Calu3 (cell line): ENCODE data around the gene FBXO33. TPM values are rescaled to one million over a fixed set of nuclear protein-coding genes. Genes with fewer than 3 reads are reported as not detected.

Experiments
- BruUV-seq: library from RNA; stranded (reverse); fragments of 400-500 nt; replicated peaks from 2 replicates; lab custom pipeline; 2021; lab: Mats Ljungman, UMichigan
- CTCF ChIA-PET: fragments of 300-600 bp; sonication (Branson Sonifier 250); formaldehyde crosslinking; loops from one replicate; lab custom pipeline; 2022; ENCODE audit warnings: antibody characterized with exemption; lab: Charles Lee
- DNase-seq: peaks from one replicate; pipeline ENCODE4 v3.0.0; 2022
- H3K27ac Mint-ChIP-seq: one replicate; pipeline ENCODE4 v1.8.0; 2022; ENCODE audit warnings: mixed read lengths; ENCODE audit not compliant: unreplicated experiment
- H3K27me3 Mint-ChIP-seq: one replicate; pipeline ENCODE4 v1.8.0; 2022; ENCODE audit warnings: mixed read lengths; ENCODE audit not compliant: unreplicated experiment
- H3K36me3 Mint-ChIP-seq: one replicate; pipeline ENCODE4 v1.8.0; 2022; ENCODE audit warnings: mild to moderate bottlenecking, moderate library complexity, mixed read lengths; ENCODE audit not compliant: insufficient read depth, unreplicated experiment
- H3K4me1 Mint-ChIP-seq: one replicate; pipeline ENCODE4 v1.8.0; 2022; ENCODE audit warnings: mild to moderate bottlenecking, low read depth, mixed read lengths; ENCODE audit not compliant: unreplicated experiment
- H3K4me3 Mint-ChIP-seq: one replicate; pipeline ENCODE4 v1.8.0; 2022; ENCODE audit warnings: mild to moderate bottlenecking, low read depth, moderate library complexity, mixed read lengths; ENCODE audit not compliant: unreplicated experiment
- H3K9me3 Mint-ChIP-seq: one replicate; pipeline ENCODE4 v1.8.0; 2022; ENCODE audit warnings: low read depth, mixed read lengths; ENCODE audit not compliant: unreplicated experiment
- intact Hi-C: fragments of 100-400 bp; cut with micrococcal nuclease; formaldehyde crosslinking; loops from one replicate; pipeline ENCODE4 v1.10.0; 2022; ENCODE audit not compliant: unreplicated experiment
- total RNA-seq: library from RNA; stranded (reverse); gene quantifications from 2 replicates; pipeline ENCODE4 v1.2.3, GENCODE V29; 2022
- TF ChIP-seq, protein P1 (sequence below): fragments of 200-600 bp; IDR thresholded peaks from one replicate; pipeline ENCODE4 v1.8.0; 2022; ENCODE audit warnings: antibody characterized with exemption; ENCODE audit not compliant: unreplicated experiment

The FBXO33 gene
- total RNA-seq, 1 experiment from 2014 or later, result 8.6 TPM

DNA sequence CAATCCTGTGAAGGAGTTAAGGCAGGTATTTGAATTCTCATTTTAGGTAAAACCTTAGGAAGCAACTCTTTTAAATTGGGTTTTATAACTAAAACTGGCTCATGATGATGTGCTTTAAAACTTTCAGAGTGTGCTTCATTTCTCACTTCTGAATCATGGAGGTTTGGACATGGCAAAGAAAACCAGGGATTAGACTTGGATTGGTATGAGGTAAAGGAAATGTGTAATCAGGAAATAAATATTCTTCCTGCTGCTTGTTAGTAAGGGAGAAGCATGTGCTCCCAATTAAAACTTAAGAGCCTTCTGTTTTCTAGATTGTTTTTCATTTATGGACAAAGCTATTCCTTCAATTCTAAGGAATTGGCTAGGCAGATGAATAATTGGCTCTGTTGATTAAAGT lies 57.4 kb downstream of the FBXO33 start:
- TF ChIP-seq, protein P1, sequence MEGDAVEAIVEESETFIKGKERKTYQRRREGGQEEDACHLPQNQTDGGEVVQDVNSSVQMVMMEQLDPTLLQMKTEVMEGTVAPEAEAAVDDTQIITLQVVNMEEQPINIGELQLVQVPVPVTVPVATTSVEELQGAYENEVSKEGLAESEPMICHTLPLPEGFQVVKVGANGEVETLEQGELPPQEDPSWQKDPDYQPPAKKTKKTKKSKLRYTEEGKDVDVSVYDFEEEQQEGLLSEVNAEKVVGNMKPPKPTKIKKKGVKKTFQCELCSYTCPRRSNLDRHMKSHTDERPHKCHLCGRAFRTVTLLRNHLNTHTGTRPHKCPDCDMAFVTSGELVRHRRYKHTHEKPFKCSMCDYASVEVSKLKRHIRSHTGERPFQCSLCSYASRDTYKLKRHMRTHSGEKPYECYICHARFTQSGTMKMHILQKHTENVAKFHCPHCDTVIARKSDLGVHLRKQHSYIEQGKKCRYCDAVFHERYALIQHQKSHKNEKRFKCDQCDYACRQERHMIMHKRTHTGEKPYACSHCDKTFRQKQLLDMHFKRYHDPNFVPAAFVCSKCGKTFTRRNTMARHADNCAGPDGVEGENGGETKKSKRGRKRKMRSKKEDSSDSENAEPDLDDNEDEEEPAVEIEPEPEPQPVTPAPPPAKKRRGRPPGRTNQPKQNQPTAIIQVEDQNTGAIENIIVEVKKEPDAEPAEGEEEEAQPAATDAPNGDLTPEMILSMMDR, result no peak
- no TSS peak for BruUV-seq
- Mint-ChIP-seq H3K4me3 (no peak overlapping the region), H3K27ac (no peak overlapping the region), H3K9me3 (no peaks in the 10 kb centered on the region), H3K36me3 (no peaks in the 10 kb centered on the region), H3K27me3 (no peaks in the 10 kb centered on the region), H3K4me1 (peaks cover 10% of the 10 kb centered on the region)
- DNase-seq, result no peak
- CTCF ChIA-PET, result no interaction called here
- intact Hi-C loops, result no loop called here

DNA sequence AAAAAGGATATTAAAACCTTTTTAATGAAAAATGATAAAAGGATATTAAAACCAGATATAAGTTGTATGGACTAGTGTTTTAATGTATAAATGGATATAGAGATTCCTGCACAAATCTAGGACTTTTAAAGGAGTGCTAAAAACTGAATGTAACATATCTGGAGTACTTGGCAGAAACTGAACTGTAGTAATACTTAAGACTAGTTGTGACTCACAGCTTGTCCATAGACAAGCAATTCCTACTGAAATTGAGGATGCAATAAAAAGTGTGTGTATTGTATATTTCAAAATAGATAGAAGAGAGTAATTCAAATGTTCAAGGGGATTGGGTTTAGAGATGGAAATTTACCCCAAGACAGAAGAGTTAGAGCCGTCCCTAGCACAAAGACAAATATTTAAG lies 59.6 kb downstream of the FBXO33 start:
- no peaks in the 10 kb centered on the region for H3K27me3 Mint-ChIP-seq
- BruUV-seq, result no TSS peak
- no peak overlapping the region for H3K27ac Mint-ChIP-seq
- H3K4me1 Mint-ChIP-seq, result peaks cover 17% of the 10 kb centered on the region
- no peak for DNase-seq
- no peaks in the 10 kb centered on the region for H3K36me3 Mint-ChIP-seq
- TF ChIP-seq, protein P1, result no peak
- no peak overlapping the region for H3K4me3 Mint-ChIP-seq
- intact Hi-C loops, result no loop called here
- no peaks in the 10 kb centered on the region for H3K9me3 Mint-ChIP-seq
- CTCF ChIA-PET, result no interaction called here

DNA sequence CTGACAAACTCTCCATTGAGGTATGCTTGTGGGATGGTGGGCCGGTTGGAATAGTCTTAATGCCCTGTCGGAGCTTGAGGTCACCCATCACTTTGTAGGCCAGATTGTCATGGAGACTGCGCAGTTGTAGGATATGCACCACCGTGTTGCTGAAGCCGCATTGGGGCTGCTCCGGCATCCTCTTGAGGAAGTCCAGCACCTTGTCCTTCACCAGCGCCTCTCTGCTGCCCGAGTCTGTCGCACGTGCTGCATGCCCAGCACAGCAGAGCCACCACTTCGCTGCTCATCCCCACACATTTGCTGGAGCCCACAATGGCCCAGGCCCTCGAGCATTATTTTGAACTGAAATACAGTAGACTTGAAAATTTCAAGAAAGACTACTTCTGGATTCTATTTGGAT lies 61.8 kb downstream of the FBXO33 start:
- H3K4me3 Mint-ChIP-seq, result no peak overlapping the region

DNA sequence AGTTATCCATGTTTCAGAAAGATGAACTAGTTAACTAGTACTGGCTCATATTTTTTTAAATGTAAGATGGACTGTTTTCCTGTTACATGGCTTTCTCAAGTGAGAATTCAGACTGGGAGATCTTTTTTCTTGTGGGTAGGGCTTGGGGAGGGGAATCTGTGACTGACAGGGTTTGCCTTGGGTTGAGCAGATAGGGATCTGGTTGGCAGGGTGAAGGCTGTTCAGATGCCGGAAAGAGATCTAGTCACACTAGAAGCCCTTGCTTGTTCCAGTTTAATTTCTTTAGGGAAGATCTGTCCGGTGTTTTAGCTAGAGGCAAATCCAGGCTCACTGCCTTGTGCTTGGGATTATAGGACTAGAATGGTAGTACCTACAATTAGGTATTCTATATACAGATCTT lies 63.2 kb downstream of the FBXO33 start:
- H3K27me3 Mint-ChIP-seq, result no peaks in the 10 kb centered on the region
- no peak for DNase-seq
- CTCF ChIA-PET, result interaction anchor here (1.2 kb wide), 1 partner anchor 137 kb away, joined by 8 read pairs; no protein-coding TSS in a partner anchor
- TF ChIP-seq, protein P1, result no peak
- no TSS peak for BruUV-seq
- intact Hi-C loops, result loop anchor here (5.0 kb wide), 2 partner anchors 102 to 197 kb away; partner anchors contain the start of gene TRAPPC6B
- peaks cover 9% of the 10 kb centered on the region for H3K4me1 Mint-ChIP-seq
- H3K4me3 Mint-ChIP-seq, result no peak overlapping the region
- H3K9me3 Mint-ChIP-seq, result no peaks in the 10 kb centered on the region
- H3K27ac Mint-ChIP-seq, result no peak overlapping the region
- peaks cover 5% of the 10 kb centered on the region for H3K36me3 Mint-ChIP-seq

More for the DNA sequence above, 61.8 kb downstream of the FBXO33 start:
- intact Hi-C loops, result no loop called here
- no peak for DNase-seq
- Mint-ChIP-seq H3K27ac (no peak overlapping the region), H3K27me3 (no peaks in the 10 kb centered on the region), H3K9me3 (no peaks in the 10 kb centered on the region), H3K4me1 (peaks cover 9% of the 10 kb centered on the region), H3K36me3 (peaks cover 5% of the 10 kb centered on the region)
- CTCF ChIA-PET, result no interaction called here
- BruUV-seq, result no TSS peak
- TF ChIP-seq, protein P1, result no peak
